Omental fat pad (tissue), 4 donors: Measurements from ENCODE around the gene SYTL3. TPM values are rescaled to one million over a fixed set of nuclear protein-coding genes. Genes with fewer than 3 reads are reported as not detected.

Experiments used
- ATAC-seq: fragments of 150-250 bp; one replicate; pipeline ENCODE4 v1.9.1; 2016; ENCODE audit warnings: mild to moderate bottlenecking, moderate library complexity; ENCODE audit not compliant: low FRiP score
- DNase-seq: peaks from one replicate; pipeline ENCODE4 v3.0.0-alpha.2; 2019; ENCODE audit warnings: low spot score
- CTCF ChIP-seq, 3 donors: fragments of 450-650 bp; IDR thresholded peaks; one replicate each; pipeline ENCODE4 v1.5.1; 2016 to 2017; ENCODE audit warnings: antibody characterized with exemption in 3 of 3, mild to moderate bottlenecking in 3 of 3, moderate library complexity in 2 of 3
- total RNA-seq, 4 donors: library from RNA; depleted of rRNA; stranded (reverse); fragments of >200 nt; gene quantifications; one replicate each; pipeline ENCODE4 v1.1.0, GENCODE V29; 2016

SYTL3 gene
- total RNA-seq, 4 donors from 2014 or later: 5.3 to 16.3 (median 6.8) TPM

GRCh38 chr6:158758451-158758860 lies 108.6 kb downstream of the SYTL3 start:
- no peak for DNase-seq
- no peak for ATAC-seq
- no peak for TF ChIP-seq CTCF (IDR thresholded peaks at IDR 0.05)

GRCh38 chr6:158758941-158759479 lies 109.2 kb downstream of the SYTL3 start:
- DNase-seq: no peak
- no peak for ATAC-seq
- TF ChIP-seq CTCF (IDR thresholded peaks at IDR 0.05): no peak

GRCh38 chr6:158759966-158760617 lies 110.2 kb downstream of the SYTL3 start:
- TF ChIP-seq CTCF (IDR thresholded peaks at IDR 0.05): no peak
- ATAC-seq (no peak), DNase-seq (no peak)

- ATAC-seq (no peak), DNase-seq (no peak)
- no peak for TF ChIP-seq CTCF (IDR thresholded peaks at IDR 0.05)
Observed at GRCh38 chr6:158760618-158761250, 110.9 kb downstream of the SYTL3 start.

GRCh38 chr6:158761746-158762145 lies 111.9 kb downstream of the SYTL3 start:
- TF ChIP-seq CTCF (IDR thresholded peaks at IDR 0.05): no peak
- no peak for DNase-seq

GRCh38 chr6:158762787-158763433 lies 113.1 kb downstream of the SYTL3 start:
- TF ChIP-seq CTCF (IDR thresholded peaks at IDR 0.05): no peak
- no peak for ATAC-seq
- no peak for DNase-seq

More at GRCh38 chr6:158761746-158762145, 111.9 kb downstream of the SYTL3 start:
- no peak for ATAC-seq
